Sigmoid colon (tissue), 4 donors: Measurements from ENCODE around the gene KRT7.

ENCODE experiments used
- EP300 ChIP-seq, 4 donors: sonication (generic); formaldehyde crosslinking; IDR thresholded peaks; one replicate each; pipeline ENCODE4 v1.6.1; 2017; ENCODE audit warnings: antibody characterized with exemption in 4 of 4
- POLR2A ChIP-seq, 2 donors: fragments of 450-650 bp; IDR thresholded peaks; one replicate each; pipeline ENCODE4 v1.6.1; 2016; ENCODE audit warnings: antibody characterized with exemption in 2 of 2, mild to moderate bottlenecking in 2 of 2, moderate library complexity in 2 of 2
- POLR2AphosphoS5 ChIP-seq, 4 donors: sonication (generic); formaldehyde crosslinking; IDR thresholded peaks; one replicate each; pipeline ENCODE4 v1.6.1; 2017; ENCODE audit warnings: antibody characterized with exemption in 4 of 4
- TF ChIP-seq, protein P1 (sequence below), 4 experiments: fragments of 450-650 bp in 3 of 4; fragments of 200-600 bp in 1 of 4; IDR thresholded peaks; one replicate each; pipeline ENCODE4 v1.5.1; 2016 to 2019; ENCODE audit warnings: antibody characterized with exemption in 4 of 4, mild to moderate bottlenecking in 3 of 4, moderate library complexity in 2 of 4

DNA sequence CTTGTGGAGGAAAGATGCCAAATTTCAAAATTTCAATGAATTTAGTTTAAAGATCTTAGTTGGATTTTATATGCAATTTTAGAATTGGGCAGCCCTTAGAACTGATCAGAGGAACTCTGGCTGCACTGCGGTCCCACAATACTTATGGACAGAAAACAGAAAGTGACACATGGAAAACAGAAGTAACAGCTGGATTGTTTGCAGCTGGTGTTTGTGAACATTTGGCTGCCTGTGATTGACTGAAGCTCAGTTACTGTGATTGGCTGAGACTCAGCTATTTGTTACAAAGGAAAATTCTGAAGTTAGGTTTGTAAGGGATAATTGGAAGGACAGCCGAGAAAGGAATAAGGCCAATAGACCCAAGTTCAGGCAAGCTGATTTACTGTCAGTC, 31.4 kb downstream of the KRT7 start:
- TF ChIP-seq, protein P1, sequence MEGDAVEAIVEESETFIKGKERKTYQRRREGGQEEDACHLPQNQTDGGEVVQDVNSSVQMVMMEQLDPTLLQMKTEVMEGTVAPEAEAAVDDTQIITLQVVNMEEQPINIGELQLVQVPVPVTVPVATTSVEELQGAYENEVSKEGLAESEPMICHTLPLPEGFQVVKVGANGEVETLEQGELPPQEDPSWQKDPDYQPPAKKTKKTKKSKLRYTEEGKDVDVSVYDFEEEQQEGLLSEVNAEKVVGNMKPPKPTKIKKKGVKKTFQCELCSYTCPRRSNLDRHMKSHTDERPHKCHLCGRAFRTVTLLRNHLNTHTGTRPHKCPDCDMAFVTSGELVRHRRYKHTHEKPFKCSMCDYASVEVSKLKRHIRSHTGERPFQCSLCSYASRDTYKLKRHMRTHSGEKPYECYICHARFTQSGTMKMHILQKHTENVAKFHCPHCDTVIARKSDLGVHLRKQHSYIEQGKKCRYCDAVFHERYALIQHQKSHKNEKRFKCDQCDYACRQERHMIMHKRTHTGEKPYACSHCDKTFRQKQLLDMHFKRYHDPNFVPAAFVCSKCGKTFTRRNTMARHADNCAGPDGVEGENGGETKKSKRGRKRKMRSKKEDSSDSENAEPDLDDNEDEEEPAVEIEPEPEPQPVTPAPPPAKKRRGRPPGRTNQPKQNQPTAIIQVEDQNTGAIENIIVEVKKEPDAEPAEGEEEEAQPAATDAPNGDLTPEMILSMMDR (IDR thresholded peaks at IDR 0.05) = no peak
- TF ChIP-seq POLR2AphosphoS5 (IDR thresholded peaks at IDR 0.05) (no peak), POLR2A (IDR thresholded peaks at IDR 0.05) (no peak), EP300 (IDR thresholded peaks at IDR 0.05) (no peak)
